ENCODE results near the gene P2RY14. TPM values are rescaled to one million over a fixed set of nuclear protein-coding genes. Genes with fewer than 3 reads are reported as not detected.

Gene P2RY14
- total RNA-seq, 1 donor from 2014 or later, result not detected

DNA sequence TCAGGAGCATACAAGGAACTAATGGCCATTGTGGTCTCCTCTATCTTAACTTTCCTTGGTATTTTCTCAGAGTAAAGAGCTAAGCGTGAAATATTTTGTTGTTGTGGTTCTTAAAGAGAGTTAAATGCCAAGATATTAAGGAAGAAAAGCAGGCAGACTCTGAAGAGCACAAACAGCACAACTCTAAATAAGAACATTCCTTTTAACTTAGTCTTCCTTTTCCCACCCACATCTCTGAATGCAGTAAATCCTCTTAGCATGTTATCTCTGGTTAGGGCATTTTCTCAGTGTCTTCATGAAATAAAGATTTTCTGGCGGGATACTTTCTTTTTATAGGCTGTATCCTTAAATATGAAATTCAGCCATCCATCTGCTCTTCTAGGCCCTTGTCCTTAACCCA is 36.8 kb upstream of the P2RY14 start:
- no peak for DNase-seq (ENCODE audit: extremely low spot score, unreplicated experiment)
- TF ChIP-seq, protein P1, sequence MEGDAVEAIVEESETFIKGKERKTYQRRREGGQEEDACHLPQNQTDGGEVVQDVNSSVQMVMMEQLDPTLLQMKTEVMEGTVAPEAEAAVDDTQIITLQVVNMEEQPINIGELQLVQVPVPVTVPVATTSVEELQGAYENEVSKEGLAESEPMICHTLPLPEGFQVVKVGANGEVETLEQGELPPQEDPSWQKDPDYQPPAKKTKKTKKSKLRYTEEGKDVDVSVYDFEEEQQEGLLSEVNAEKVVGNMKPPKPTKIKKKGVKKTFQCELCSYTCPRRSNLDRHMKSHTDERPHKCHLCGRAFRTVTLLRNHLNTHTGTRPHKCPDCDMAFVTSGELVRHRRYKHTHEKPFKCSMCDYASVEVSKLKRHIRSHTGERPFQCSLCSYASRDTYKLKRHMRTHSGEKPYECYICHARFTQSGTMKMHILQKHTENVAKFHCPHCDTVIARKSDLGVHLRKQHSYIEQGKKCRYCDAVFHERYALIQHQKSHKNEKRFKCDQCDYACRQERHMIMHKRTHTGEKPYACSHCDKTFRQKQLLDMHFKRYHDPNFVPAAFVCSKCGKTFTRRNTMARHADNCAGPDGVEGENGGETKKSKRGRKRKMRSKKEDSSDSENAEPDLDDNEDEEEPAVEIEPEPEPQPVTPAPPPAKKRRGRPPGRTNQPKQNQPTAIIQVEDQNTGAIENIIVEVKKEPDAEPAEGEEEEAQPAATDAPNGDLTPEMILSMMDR (IDR thresholded peaks at IDR 0.05), result no peak
- Mint-ChIP-seq H3K4me1 (ENCODE audit: unreplicated experiment) (peaks cover 8% of the 10 kb centered on the region), H3K27ac (ENCODE audit: unreplicated experiment) (no peak overlapping the region), H3K27me3 (ENCODE audit: unreplicated experiment) (no peaks in the 10 kb centered on the region), H3K4me3 (ENCODE audit: unreplicated experiment) (no peak overlapping the region), H3K9me3 (ENCODE audit: unreplicated experiment) (peaks cover 9% of the 10 kb centered on the region), H3K36me3 (ENCODE audit: unreplicated experiment) (no peaks in the 10 kb centered on the region)

DNA sequence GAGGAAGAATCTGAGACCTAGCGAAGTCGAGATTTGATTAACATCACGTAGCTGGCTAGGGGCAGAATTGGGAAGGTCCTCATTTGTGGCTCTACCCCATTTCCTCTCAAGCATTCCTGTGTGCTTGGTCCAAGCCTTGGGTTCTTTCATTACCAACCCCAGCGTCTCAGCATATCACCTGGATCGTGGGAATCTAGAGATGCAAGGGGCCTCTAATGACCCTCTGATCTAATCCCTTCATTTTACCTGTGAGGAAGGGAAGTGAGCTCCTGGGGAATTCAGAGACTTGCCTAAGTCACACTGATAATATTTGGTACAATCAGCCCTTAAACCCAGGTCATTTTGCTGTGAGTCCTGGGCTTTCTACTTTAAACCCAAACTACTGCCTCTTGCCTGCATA is 36.3 kb upstream of the P2RY14 start:
- TF ChIP-seq, protein P1 (IDR thresholded peaks at IDR 0.05), result no peak

DNA sequence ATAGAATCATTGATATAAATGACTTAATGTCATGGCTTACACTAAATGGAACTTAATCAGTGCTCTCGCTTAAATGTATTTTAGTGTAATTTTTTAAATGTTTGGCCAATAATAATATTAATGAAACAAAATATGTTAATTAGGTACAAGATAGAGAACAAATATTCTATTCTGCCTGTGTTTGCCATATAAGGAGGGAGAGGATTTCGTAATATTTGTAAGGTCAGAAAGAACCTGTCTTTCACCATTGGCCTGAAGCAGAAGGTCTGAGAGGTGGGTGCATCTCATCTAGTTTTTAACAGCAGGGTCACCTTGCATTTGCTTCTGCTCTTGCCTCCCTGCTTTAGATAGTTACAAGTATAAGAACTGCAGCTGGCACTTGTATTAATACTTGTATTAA is 35.8 kb upstream of the P2RY14 start:
- TF ChIP-seq, protein P1 (IDR thresholded peaks at IDR 0.05), result no peak
- Mint-ChIP-seq H3K4me3 (ENCODE audit: unreplicated experiment) (no peak overlapping the region), H3K9me3 (ENCODE audit: unreplicated experiment) (peaks cover 9% of the 10 kb centered on the region), H3K27me3 (ENCODE audit: unreplicated experiment) (no peaks in the 10 kb centered on the region), H3K4me1 (ENCODE audit: unreplicated experiment) (peaks cover 8% of the 10 kb centered on the region), H3K27ac (ENCODE audit: unreplicated experiment) (no peak overlapping the region), H3K36me3 (ENCODE audit: unreplicated experiment) (no peaks in the 10 kb centered on the region)
- no peak for DNase-seq (ENCODE audit: extremely low spot score, unreplicated experiment)

More for the DNA sequence above, 36.3 kb upstream of the P2RY14 start:
- Mint-ChIP-seq H3K27ac (ENCODE audit: unreplicated experiment) (no peak overlapping the region), H3K4me3 (ENCODE audit: unreplicated experiment) (no peak overlapping the region), H3K4me1 (ENCODE audit: unreplicated experiment) (peaks cover 8% of the 10 kb centered on the region), H3K27me3 (ENCODE audit: unreplicated experiment) (no peaks in the 10 kb centered on the region), H3K36me3 (ENCODE audit: unreplicated experiment) (no peaks in the 10 kb centered on the region), H3K9me3 (ENCODE audit: unreplicated experiment) (peaks cover 9% of the 10 kb centered on the region)
- no peak for DNase-seq (ENCODE audit: extremely low spot score, unreplicated experiment)

DNA sequence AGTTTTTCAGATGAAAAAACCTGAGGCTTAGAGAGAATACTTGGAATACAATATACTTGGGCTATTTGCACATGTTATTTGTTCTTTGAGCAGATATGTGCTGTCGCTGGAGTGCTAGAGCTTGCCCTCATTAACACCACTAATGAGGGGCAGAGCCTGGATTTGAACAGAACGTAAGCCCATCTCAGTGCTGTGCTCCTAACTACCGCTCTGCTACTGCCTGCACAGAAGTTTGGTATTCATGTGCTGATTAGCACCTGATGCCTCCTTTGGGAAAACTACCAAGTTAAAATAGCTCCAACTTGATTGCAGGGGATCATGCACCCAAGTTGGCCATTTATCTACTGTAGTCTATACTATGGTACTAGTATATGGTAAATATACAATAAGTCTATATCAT is 34.6 kb upstream of the P2RY14 start:
- no peak overlapping the region for H3K4me3 Mint-ChIP-seq (ENCODE audit: unreplicated experiment)
- H3K27ac Mint-ChIP-seq (ENCODE audit: unreplicated experiment), result no peak overlapping the region
- peaks cover 3% of the 10 kb centered on the region for H3K4me1 Mint-ChIP-seq (ENCODE audit: unreplicated experiment)
- no peaks in the 10 kb centered on the region for H3K36me3 Mint-ChIP-seq (ENCODE audit: unreplicated experiment)
- peaks cover 9% of the 10 kb centered on the region for H3K9me3 Mint-ChIP-seq (ENCODE audit: unreplicated experiment)
- TF ChIP-seq, protein P1 (IDR thresholded peaks at IDR 0.05), result no peak
- no peak for DNase-seq (ENCODE audit: extremely low spot score, unreplicated experiment)
- no peaks in the 10 kb centered on the region for H3K27me3 Mint-ChIP-seq (ENCODE audit: unreplicated experiment)

DNA sequence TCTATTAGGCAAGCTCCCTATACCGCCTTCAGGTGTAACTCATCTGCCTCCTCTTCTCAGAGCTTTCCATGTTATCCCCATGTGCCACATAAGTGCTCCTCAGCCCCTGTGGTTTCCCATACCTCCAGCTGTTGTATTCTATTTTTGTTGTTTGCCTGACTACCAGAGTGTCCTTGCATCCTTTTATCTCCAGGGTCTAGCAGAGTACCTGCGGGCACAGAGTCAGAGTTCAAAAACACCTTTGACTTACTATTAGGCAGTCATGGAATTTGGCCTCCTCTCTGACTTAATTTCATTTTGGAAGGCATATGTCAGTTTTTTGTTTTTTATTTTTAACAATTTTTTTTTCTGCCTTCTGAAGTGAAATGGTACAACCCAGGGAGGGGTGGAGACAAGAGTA is 31.2 kb upstream of the P2RY14 start:
- Mint-ChIP-seq H3K4me3 (ENCODE audit: unreplicated experiment) (no peak overlapping the region), H3K36me3 (ENCODE audit: unreplicated experiment) (no peaks in the 10 kb centered on the region), H3K27ac (ENCODE audit: unreplicated experiment) (no peak overlapping the region), H3K4me1 (ENCODE audit: unreplicated experiment) (peaks cover 17% of the 10 kb centered on the region), H3K27me3 (ENCODE audit: unreplicated experiment) (no peaks in the 10 kb centered on the region), H3K9me3 (ENCODE audit: unreplicated experiment) (no peaks in the 10 kb centered on the region)
- DNase-seq (ENCODE audit: extremely low spot score, unreplicated experiment), result no peak
- TF ChIP-seq, protein P1 (IDR thresholded peaks at IDR 0.05), result no peak

Measured in osteocyte (in vitro differentiated cells).